NCI-H2196 (cell line): ENCODE results near the gene SRCAP.

ENCODE experiments used
- DNase-seq: peaks from one replicate; lab custom pipeline; 2025; ENCODE audit not compliant: unreplicated experiment; lab: John Stamatoyannopoulos, UW

The SRCAP gene

GRCh38 chr16:30755955-30756780, 57.2 kb downstream of the SRCAP start:
- no peak for DNase-seq

DNA sequence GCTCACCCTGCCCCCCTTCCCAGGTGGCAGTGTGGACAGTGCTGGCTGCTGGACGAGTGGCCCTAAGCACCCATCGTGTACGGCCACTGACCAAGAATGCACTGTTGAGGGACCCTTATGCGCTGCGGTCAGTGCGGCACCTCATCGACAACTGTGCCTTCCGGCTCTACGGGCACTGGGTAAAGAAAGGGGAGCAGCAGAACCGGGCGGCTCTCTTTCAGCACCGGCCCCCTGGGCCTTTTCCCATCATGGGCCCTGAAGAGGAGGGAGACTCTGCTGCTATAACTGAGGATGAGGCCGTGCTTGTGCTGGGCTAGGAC, 57.8 kb downstream of the SRCAP start:
- DNase-seq, result no peak

DNA sequence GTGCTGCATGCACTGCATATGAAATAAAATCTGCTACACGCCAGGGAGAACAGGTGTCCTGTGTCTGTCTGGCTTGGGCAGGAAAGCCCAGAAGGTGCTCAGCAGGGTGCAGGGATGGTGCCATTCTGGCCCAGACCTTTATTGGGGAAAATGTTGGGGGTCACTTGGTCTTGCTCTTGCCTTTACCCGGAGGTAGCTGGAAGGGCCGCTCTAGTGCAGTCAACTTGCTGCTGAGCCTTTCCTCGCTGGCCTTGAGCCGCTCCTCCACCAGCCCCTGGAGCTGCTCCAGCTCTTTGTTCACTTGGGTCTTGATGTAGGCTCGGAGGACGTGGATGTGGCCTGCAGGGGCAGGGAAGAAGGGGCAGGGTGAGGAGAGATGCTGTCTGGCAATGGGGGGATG, 58.3 kb downstream of the SRCAP start:
- no peak for DNase-seq

DNA sequence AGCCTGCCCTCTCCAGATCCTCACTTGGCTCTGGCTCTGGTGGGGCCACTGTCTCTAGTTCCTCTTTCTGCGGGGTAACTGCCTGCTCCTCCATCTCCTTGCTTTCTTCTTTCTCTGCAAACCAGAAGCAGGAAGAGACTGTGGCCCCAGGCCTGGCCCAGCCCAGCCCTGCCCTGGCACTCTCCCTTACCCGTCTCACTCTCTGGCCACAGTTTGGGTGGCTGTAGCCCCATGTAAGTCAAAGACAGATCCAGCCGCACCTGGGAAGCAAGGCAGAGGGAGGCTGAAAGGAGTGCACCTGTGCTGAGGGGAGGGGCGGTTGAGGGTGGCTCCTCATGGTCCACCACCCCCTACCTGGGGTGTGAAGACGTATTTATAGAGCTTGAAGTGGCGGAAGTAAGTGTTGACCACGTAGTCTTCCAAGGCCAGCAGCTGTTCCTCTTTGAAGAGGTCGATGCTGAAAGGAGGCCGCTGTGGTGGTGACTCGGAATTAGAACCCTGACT, 60.1 kb downstream of the SRCAP start:
- DNase-seq, result no peak

GRCh38 chr16:30760001-30760559, 61.1 kb downstream of the SRCAP start:
- no peak for DNase-seq

GRCh38 chr16:30760577-30761426, 61.8 kb downstream of the SRCAP start:
- no peak for DNase-seq

DNA sequence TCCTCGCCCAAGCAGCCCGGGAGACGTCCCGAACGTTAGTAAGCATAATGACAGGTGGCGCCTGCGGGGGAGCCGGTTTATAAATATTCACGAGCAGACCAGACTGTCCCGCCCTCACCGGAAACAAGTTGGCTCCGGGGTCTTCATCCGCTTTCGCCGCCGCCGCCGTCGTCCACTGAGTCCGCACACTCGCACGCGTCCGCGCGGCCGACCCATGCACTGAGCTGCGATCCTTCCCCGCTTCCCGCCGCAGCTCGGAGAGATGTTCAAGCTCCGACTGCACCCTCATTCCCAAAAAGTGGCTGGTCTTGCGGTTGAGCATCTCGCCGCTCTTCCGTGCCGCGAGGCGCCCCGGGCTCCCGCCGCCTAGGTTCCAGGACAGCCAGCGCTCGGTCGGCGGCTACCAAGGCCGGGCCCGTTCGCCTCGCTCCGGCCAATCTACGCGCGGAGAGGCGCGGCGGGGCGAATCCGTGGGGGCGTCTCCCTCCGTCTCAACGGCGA, 62.5 kb downstream of the SRCAP start:
- DNase-seq, result no peak

DNA sequence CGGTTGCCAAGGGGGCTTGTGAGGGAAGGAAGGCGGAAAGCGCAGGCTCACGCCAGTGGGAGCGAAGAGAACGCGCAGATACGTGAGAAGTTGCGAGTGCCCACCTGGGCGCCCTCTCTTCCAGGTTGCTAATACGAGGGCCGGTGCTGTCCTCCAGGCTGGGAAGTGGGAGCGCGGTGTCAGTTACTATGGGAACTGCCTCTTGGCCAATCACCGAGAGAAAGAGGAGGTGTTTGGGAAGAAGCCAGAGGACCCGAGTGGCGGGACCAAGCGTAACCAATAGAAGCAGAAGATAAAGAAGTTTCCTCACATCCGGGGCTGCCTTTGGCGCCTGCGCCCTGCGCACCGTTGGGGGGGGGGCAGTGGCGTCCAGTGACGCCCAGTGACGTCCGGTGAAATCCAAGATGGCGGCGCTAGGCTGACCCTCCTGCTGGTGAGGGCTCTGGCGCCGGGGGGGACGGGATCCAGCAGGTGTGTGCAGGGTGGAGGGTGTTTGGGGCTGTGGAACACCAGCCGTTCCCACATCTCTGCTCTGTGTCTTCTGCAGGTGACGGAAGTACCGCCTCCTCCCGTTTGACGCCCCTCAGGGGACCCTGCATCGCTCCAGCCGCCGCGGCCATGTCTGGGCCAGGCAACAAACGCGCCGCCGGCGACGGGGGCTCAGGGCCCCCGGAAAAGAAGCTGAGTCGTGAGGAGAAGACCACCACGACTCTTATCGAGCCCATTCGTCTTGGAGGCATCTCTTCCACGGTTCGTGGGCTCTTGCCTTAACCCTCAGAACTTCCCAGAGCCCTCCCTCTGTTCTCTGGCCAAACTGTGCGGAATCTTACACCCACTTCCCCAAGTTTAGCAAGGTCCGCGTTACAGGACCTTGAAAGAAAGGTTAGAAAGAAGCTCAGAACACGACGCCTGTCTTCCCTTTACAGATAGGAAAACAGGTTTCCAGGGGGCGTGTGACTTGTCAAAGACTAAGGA, 63.2 kb downstream of the SRCAP start, which contains the start of the genes CFAP119 and RNF40:
Gene CFAP119 (minus strand): TSS at position 135 of the 975 bp plus-strand sequence. CDS start 314 bp downstream, outside the sequence.
Gene RNF40 (plus strand): TSS at position 395 of the 975 bp plus-strand sequence. CDS start 224 bp downstream, at position 619.
- peak; percentile 97 for DNase-seq

DNA sequence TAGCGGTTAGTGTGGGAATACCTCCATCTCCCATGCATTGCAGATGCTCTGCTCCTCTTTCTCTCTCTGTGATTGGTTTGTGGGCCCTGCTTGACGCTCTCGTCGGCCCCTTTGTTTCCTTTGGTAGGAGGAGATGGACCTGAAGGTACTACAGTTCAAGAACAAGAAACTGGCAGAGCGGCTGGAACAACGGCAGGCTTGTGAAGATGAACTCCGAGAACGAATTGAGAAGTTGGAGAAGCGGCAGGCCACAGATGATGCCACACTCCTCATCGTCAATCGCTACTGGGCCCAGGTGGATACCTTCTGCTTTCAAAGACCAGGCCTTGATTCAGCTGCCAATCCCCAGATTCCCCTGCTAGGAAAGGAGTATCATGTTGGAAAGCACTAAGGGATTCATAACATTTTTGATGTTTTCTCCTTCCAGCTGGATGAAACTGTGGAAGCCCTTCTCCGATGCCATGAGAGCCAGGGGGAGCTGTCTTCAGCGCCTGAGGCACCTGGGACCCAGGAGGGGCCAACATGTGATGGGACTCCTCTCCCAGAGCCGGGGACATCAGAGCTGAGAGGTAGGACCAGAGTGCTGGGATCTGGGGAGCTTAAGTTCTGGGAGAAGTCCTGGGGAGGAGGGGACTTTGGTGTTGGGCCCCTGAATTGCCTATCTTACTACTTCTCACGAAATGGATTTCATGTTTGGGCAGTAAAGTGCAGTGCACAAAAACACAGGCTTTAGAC, 64.2 kb downstream of the SRCAP start:
- no peak for DNase-seq

DNA sequence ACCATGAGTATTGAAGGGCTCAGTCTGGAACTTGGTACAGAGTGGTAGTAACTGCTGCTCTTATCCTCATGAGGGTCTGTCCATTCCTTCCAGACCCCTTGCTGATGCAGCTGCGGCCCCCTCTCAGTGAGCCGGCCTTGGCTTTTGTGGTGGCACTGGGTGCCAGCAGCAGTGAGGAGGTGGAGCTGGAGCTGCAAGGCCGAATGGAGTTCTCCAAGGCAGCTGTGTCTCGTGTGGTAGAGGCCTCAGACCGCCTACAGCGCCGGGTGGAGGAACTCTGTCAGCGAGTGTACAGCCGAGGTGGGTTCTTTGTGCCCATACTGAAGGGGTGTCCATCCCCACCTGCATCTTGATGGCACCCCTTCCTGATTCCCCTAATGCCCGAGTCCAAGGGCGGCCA, 65.1 kb downstream of the SRCAP start:
- DNase-seq, result no peak

GRCh38 chr16:30764816-30765465, 66.0 kb downstream of the SRCAP start:
- no peak for DNase-seq

- DNase-seq, result no peak
Measured at GRCh38 chr16:30766206-30766932, 67.4 kb downstream of the SRCAP start.

GRCh38 chr16:30766933-30767284, 67.9 kb downstream of the SRCAP start:
- DNase-seq, result no peak

- DNase-seq, result no peak
Measured at GRCh38 chr16:30767767-30768465, 68.9 kb downstream of the SRCAP start.

GRCh38 chr16:30768583-30769181, 69.7 kb downstream of the SRCAP start:
- no peak for DNase-seq

GRCh38 chr16:30769379-30770089, 70.6 kb downstream of the SRCAP start:
- no peak for DNase-seq

GRCh38 chr16:30771726-30772125, 72.8 kb downstream of the SRCAP start:
- no peak for DNase-seq
